ENCODE data around the gene CERS4. TPM values are rescaled to one million over a fixed set of nuclear protein-coding genes. Genes with fewer than 3 reads are reported as not detected.
A peak's percentile ranks its signal among the peaks of the same experiment; 100 is the strongest.
"Not testable (repeated sequence)": the region's sequence is repeated elsewhere in the genome, so short reads cannot be mapped to it uniquely, and the experiment has no call there.

CERS4 gene
- total RNA-seq, 2 donors from 2014 or later = 170 to 176 TPM

GRCh38 chr19:8220481-8220880 is 11.3 kb downstream of the CERS4 start:
- Histone ChIP-seq H3K4me3 (no peak overlapping the region), H3K27ac (peak overlapping the region; percentile 8 to 41), H3K9me3 (no peaks in the 10 kb centered on the region), H3K36me3 (no peaks in the 10 kb centered on the region), H3K27me3 (replicated peaks; ENCODE audit: insufficient read depth) (no peaks in the 10 kb centered on the region), H3K4me1 (replicated peaks) (no peaks in the 10 kb centered on the region)
- no peak for TF ChIP-seq CTCF (IDR thresholded peaks at IDR 0.05)
- no peak for TF ChIP-seq POLR2AphosphoS5 (IDR thresholded peaks at IDR 0.05)
- TF ChIP-seq POLR2A (IDR thresholded peaks at IDR 0.05) = no peak
- WGBS = 91% methylated on average over 11 of the region's 11 CpGs
- intact Hi-C loops (cut with DNase I) = no loop called here
- no peak for DNase-seq (ENCODE audit: low spot score)

GRCh38 chr19:8221161-8221560 is 12.0 kb downstream of the CERS4 start:
- no peaks in the 10 kb centered on the region for H3K27me3 ChIP-seq (replicated peaks; ENCODE audit: insufficient read depth)
- no peaks in the 10 kb centered on the region for H3K36me3 ChIP-seq
- peak overlapping the region; percentile 41 to 62 for H3K27ac ChIP-seq
- TF ChIP-seq POLR2A (IDR thresholded peaks at IDR 0.05) (no peak), POLR2AphosphoS5 (IDR thresholded peaks at IDR 0.05) (peak; percentile 91), CTCF (IDR thresholded peaks at IDR 0.05) (no peak)
- H3K4me3 ChIP-seq = no peak overlapping the region
- intact Hi-C loops (cut with DNase I) = no loop called here
- no peaks in the 10 kb centered on the region for H3K4me1 ChIP-seq (replicated peaks)
- 32% methylated on average over 6 of the region's 6 CpGs for WGBS
- DNase-seq (ENCODE audit: low spot score) = peak; percentile 89
- H3K9me3 ChIP-seq = no peaks in the 10 kb centered on the region

GRCh38 chr19:8223442-8223841 is 14.3 kb downstream of the CERS4 start:
- H3K27ac ChIP-seq; H3K27me3 ChIP-seq (replicated peaks; ENCODE audit: insufficient read depth); H3K9me3 ChIP-seq; H3K36me3 ChIP-seq; intact Hi-C loops (cut with DNase I); DNase-seq (ENCODE audit: low spot score); H3K4me1 ChIP-seq (replicated peaks); H3K4me3 ChIP-seq: not testable (repeated sequence)
- 90% methylated on average over 7 of the region's 7 CpGs for WGBS

GRCh38 chr19:8224394-8225145 is 15.4 kb downstream of the CERS4 start:
- TF ChIP-seq CTCF (IDR thresholded peaks at IDR 0.05) = no peak
- Histone ChIP-seq H3K36me3 (no peaks in the 10 kb centered on the region), H3K27ac (no peak overlapping the region), H3K9me3 (no peaks in the 10 kb centered on the region), H3K4me3 (no peak overlapping the region), H3K27me3 (replicated peaks; ENCODE audit: insufficient read depth) (no peaks in the 10 kb centered on the region), H3K4me1 (replicated peaks) (no peaks in the 10 kb centered on the region)
- 61% methylated on average over 23 of the region's 23 CpGs for WGBS
- peak; percentile 36 for DNase-seq (ENCODE audit: low spot score)
- intact Hi-C loops (cut with DNase I) = no loop called here

- no peak overlapping the region for H3K4me3 ChIP-seq
- TF ChIP-seq CTCF (IDR thresholded peaks at IDR 0.05) = no peak
- no peak for TF ChIP-seq POLR2AphosphoS5 (IDR thresholded peaks at IDR 0.05)
- WGBS = 98% methylated on average over 2 of the region's 3 CpGs
- no peaks in the 10 kb centered on the region for H3K9me3 ChIP-seq
- intact Hi-C loops (cut with DNase I) = no loop called here
- no peaks in the 10 kb centered on the region for H3K36me3 ChIP-seq
- no peaks in the 10 kb centered on the region for H3K4me1 ChIP-seq (replicated peaks)
- no peak for DNase-seq (ENCODE audit: low spot score)
- H3K27me3 ChIP-seq (replicated peaks; ENCODE audit: insufficient read depth) = no peaks in the 10 kb centered on the region
- H3K27ac ChIP-seq = no peak overlapping the region
Measured at GRCh38 chr19:8231073-8231604, 22.0 kb downstream of the CERS4 start.

Measured in prostate gland (tissue), 2 donors.